H7 (cell line): ENCODE measurements around the gene ZNF626. TPM values are rescaled to one million over a fixed set of nuclear protein-coding genes. Genes with fewer than 3 reads are reported as not detected.

ENCODE experiments used
- DNase-seq: peaks from one replicate; pipeline ENCODE4 v3.0.0; 2012
- H3K27me3 ChIP-seq: 2 replicates; pipeline ENCODE4 v1.6.0; 2011; ENCODE audit warnings: mild to moderate bottlenecking, low read length; ENCODE audit not compliant: control insufficient read depth, insufficient read depth
- H3K36me3 ChIP-seq: replicated peaks from 2 replicates; pipeline ENCODE4 v1.5.1; 2011; ENCODE audit warnings: low read length; ENCODE audit not compliant: control insufficient read depth, insufficient read depth
- H3K4me3 ChIP-seq: 2 replicates; pipeline ENCODE4 v1.5.1; 2011; ENCODE audit warnings: low read depth, mild to moderate bottlenecking, control low read depth, low read length, moderate library complexity; ENCODE audit not compliant: insufficient read depth
- total RNA-seq: library from RNA; depleted of rRNA; stranded (reverse); fragments of >200 nt; shearing (Covaris generic); gene quantifications from 2 replicates; pipeline ENCODE4 v1.2.3, GENCODE V29; 2014; rRNA removed

The ZNF626 gene
- total RNA-seq, 1 experiment from 2014 or later, result not detected

- H3K36me3 ChIP-seq, result no peaks in the 10 kb centered on the region
- H3K27me3 ChIP-seq, result no peaks in the 10 kb centered on the region
- H3K4me3 ChIP-seq, result no peak overlapping the region
- no peak for DNase-seq
Observed at GRCh38 chr19:20607943-20608342, 53.4 kb downstream of the ZNF626 start.

Other genes with a start within 250 kb of the ZNF626 start
- gene ZNF737, start 95.8 kb downstream of the ZNF626 start, total RNA-seq, result not detected in 2 replicates
- gene ZNF66, start 114.7 kb upstream of the ZNF626 start, total RNA-seq, result not detected in 2 replicates